ENCODE results near the gene HRAS. TPM values are rescaled to one million over a fixed set of nuclear protein-coding genes. Genes with fewer than 3 reads are reported as not detected.

HRAS gene
- total RNA-seq, 2 donors from 2014 or later: 31.7 to 48.1 TPM

GRCh38 chr11:563066-563811 lies 27.9 kb upstream of the HRAS start:
- H3K36me3 ChIP-seq: no peaks in the 10 kb centered on the region
- H3K9me3 ChIP-seq: no peaks in the 10 kb centered on the region
- no peaks in the 10 kb centered on the region for H3K27me3 ChIP-seq
- TF ChIP-seq CTCF (IDR thresholded peaks at IDR 0.05): no peak
- H3K27ac ChIP-seq: no peak overlapping the region
- H3K4me3 ChIP-seq: no peak overlapping the region
- DNase-seq (ENCODE audit: low spot score): no peak
- H3K4me1 ChIP-seq: peaks cover 0 to 29% of the 10 kb centered on the region in 2 donors

DNA sequence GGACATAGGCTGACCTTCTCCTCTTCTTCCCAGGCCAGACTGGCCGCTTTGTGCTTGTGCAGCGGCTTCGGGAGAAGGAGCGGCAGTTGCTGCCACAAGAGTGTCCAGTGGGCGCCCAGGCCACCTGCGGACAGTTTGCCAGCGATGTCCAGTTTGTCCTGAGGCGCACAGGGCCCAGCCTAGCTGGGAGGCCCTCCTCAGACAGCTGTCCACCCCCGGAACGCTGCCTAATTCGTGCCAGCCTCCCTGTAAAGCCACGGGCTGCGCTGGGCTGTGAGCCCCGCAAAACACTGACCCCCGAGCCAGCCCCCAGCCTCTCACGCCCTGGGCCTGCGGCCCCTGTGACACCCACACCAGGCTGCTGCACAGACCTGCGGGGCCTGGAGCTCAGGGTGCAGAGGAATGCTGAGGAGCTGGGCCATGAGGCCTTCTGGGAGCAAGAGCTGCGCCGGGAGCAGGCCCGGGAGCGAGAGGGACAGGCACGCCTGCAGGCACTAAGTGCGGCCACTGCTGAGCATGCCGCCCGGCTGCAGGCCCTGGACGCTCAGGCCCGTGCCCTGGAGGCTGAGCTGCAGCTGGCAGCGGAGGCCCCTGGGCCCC lies 26.8 kb upstream of the HRAS start:
- Histone ChIP-seq H3K27ac (no peak overlapping the region), H3K4me1 (peaks cover 0 to 19% of the 10 kb centered on the region in 2 donors), H3K4me3 (peak overlapping the region in 1 of 2 donors; percentile 91), H3K9me3 (no peaks in the 10 kb centered on the region), H3K36me3 (no peaks in the 10 kb centered on the region), H3K27me3 (no peaks in the 10 kb centered on the region)
- DNase-seq (ENCODE audit: low spot score): no peak
- no peak for TF ChIP-seq CTCF (IDR thresholded peaks at IDR 0.05)

DNA sequence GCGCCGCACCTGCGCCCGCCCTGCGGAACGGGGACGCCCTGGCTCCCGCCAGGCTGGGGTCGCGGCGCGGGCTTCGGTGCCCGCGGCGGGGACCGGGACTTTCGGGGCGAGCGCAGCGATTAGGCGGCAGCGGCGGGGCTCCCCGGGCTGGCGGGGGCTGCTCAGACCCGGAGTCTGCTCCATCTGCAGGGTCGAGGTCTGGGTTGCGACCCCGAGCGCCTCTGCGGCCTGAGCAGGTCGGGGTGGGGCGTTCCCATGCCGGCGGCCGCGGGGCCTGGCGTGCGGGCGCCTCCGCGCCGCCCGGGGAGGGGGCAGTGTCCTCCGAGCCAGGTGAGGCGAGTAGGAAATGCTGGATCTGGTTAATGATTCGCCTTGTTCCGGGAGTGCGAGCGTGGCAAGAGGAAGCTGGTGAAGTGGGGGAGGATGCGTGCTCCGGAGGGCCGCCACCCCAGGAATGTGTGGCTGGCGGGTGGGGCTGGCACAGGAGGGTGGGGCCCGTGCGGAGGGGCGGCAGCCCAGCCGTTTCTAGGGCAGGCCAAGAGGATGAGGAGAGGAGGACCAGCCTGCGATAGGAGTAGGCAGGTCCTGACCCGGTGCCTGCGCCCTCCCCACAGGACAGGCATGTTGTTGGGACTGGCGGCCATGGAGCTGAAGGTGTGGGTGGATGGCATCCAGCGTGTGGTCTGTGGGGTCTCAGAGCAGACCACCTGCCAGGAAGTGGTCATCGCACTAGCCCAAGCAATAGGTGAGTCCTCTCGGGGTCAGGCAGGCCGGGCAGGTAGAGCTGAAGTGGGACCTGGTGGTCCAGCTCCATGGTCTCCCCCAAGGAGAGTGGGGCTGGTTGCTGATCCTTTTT lies 26.0 kb upstream of the HRAS start:
- peak overlapping the region; percentile 56 to 91 for H3K4me3 ChIP-seq
- H3K9me3 ChIP-seq: no peaks in the 10 kb centered on the region
- H3K4me1 ChIP-seq: peaks cover 0 to 17% of the 10 kb centered on the region in 2 donors
- TF ChIP-seq CTCF (IDR thresholded peaks at IDR 0.05): no peak
- no peak overlapping the region for H3K27ac ChIP-seq
- H3K36me3 ChIP-seq: no peaks in the 10 kb centered on the region
- DNase-seq (ENCODE audit: low spot score): no peak
- peaks cover 4% of the 10 kb centered on the region in 2 donors for H3K27me3 ChIP-seq

GRCh38 chr11:560305-561147 lies 25.1 kb upstream of the HRAS start, which contains the start of the genes LMNTD2 and RASSF7:
TSS of gene LMNTD2 (minus strand) at chr11:560738. CDS start at chr11:560716, 22 bp downstream.
TSS of gene RASSF7 (plus strand) at chr11:560970. CDS start at chr11:561769, 799 bp downstream.
- peak within 1 kb of the TSS in 1 of 2 donors; percentile 57 for H3K27ac ChIP-seq
- TF ChIP-seq CTCF (IDR thresholded peaks at IDR 0.05): no peak
- H3K4me1 ChIP-seq: peaks cover 0 to 20% of the 10 kb centered on the region in 2 donors
- no peaks in the 10 kb centered on the region for H3K36me3 ChIP-seq
- H3K27me3 ChIP-seq: peaks cover 5 to 10% of the 10 kb centered on the region in 2 donors
- H3K9me3 ChIP-seq: no peaks in the 10 kb centered on the region
- peak within 1 kb of the TSS; percentile 56 to 91 for H3K4me3 ChIP-seq
- DNase-seq (ENCODE audit: low spot score): peak; percentile 90

All from right atrium auricular region (tissue), 2 donors.